Measurements from ENCODE around the gene FAM234A. TPM values are rescaled to one million over a fixed set of nuclear protein-coding genes. Genes with fewer than 3 reads are reported as not detected.

The FAM234A gene
- polyA plus RNA-seq, 3 donors from 2014 or later, result 19.3 to 56.6 (median 24.4) TPM

GRCh38 chr16:284204-285120 is 49.8 kb downstream of the FAM234A start:
- Mint-ChIP-seq H3K4me3 (no peak overlapping the region), H3K4me1 (peaks cover under 1 to 4% of the 10 kb centered on the region in 2 donors), H3K27me3 (ENCODE audit: low read depth in 3 of 3) (peaks cover 0 to 15% (median 13%) of the 10 kb centered on the region in 3 donors), H3K36me3 (peaks cover 0 to 8% (median 4%) of the 10 kb centered on the region in 3 donors), H3K27ac (no peak overlapping the region), H3K9me3 (no peaks in the 10 kb centered on the region)
- no peak for DNase-seq

GRCh38 chr16:285146-286055 is 50.8 kb downstream of the FAM234A start:
- Mint-ChIP-seq H3K27me3 (ENCODE audit: low read depth in 3 of 3) (peaks cover 0 to 15% (median 13%) of the 10 kb centered on the region in 3 donors), H3K27ac (no peak overlapping the region), H3K4me1 (peaks cover 0 to 4% of the 10 kb centered on the region in 2 donors), H3K4me3 (no peak overlapping the region), H3K9me3 (no peaks in the 10 kb centered on the region), H3K36me3 (peaks cover 0 to 8% (median 4%) of the 10 kb centered on the region in 3 donors)
- no peak for DNase-seq

GRCh38 chr16:286491-287297 is 52.1 kb downstream of the FAM234A start:
- H3K27me3 Mint-ChIP-seq (ENCODE audit: low read depth in 3 of 3), result peaks cover 0 to 12% (median 11%) of the 10 kb centered on the region in 3 donors
- H3K4me1 Mint-ChIP-seq, result peaks cover 0 to 4% of the 10 kb centered on the region in 2 donors
- peaks cover 0 to 11% (median 4%) of the 10 kb centered on the region in 3 donors for H3K36me3 Mint-ChIP-seq
- no peak overlapping the region for H3K4me3 Mint-ChIP-seq
- DNase-seq, result no peak
- no peak overlapping the region for H3K27ac Mint-ChIP-seq
- H3K9me3 Mint-ChIP-seq, result no peaks in the 10 kb centered on the region

DNA sequence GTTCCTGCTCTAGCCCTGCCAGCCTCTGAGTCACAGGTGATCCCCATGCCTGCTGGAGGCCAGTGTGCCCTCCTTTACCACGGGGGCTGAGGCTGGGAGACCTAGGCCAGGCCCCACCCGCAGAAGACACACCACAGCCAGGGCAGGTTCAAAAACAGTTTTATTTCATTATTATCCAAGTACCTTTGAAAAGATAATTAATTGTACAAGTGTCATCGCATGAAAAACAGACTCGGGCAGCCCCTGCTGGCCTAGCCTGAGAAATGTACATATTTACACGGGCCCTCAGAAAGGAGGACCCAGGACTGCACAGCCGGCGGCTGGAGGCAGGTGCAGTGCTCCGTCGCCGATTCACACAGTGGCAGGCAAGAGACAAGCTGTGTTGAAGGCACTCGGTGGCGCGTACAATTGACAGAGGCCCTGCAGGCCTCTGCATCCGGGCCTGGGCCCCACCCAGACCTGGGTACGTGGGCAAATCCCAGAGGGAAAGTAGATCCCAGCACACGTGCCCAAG is 52.7 kb downstream of the FAM234A start:
- no peak overlapping the region for H3K27ac Mint-ChIP-seq
- H3K4me3 Mint-ChIP-seq, result no peak overlapping the region
- H3K9me3 Mint-ChIP-seq, result no peaks in the 10 kb centered on the region
- H3K4me1 Mint-ChIP-seq, result peaks cover 0 to 5% of the 10 kb centered on the region in 2 donors
- DNase-seq, result no peak
- H3K36me3 Mint-ChIP-seq, result peaks cover 0 to 13% (median 4%) of the 10 kb centered on the region in 3 donors
- peaks cover 0 to 16% (median 11%) of the 10 kb centered on the region in 3 donors for H3K27me3 Mint-ChIP-seq (ENCODE audit: low read depth in 3 of 3)

- Mint-ChIP-seq H3K4me3 (no peak overlapping the region), H3K4me1 (peaks cover 0 to 5% of the 10 kb centered on the region in 2 donors)
Observed at GRCh38 chr16:287981-288920, 53.6 kb downstream of the FAM234A start.

DNA sequence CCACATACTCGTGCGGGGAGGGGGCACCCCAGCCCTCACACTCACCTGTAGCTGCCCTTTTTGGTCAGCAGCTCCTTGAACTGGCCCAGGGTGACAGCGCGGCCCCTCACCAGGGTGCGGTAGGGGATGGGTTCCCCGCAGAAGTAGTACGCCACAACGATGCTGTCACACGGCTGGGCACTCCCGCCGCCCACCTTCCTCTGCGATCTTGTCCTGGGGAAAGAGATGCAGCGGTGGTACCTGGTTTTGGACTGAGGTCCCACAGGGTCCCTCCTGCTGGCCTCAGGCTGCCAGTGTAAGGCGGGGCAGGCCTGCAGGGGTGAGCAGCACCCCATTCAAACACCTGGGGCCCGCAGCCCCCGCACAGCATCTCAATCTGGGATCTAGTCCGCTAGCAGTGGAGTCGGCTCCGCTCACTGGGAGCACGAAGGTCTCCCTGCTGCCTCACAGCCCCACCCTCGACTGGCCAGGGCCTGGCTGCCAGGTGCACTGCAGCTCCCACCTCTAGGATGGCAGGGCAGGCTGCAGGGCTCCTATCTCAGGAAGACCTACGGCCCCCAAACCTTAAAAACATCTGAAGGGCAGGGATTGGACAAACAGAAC is 54.9 kb downstream of the FAM234A start:
- H3K4me3 Mint-ChIP-seq, result no peak overlapping the region
- no peak for DNase-seq
- peaks cover 0 to 16% (median 4%) of the 10 kb centered on the region in 3 donors for H3K36me3 Mint-ChIP-seq
- H3K9me3 Mint-ChIP-seq, result no peaks in the 10 kb centered on the region
- H3K4me1 Mint-ChIP-seq, result peaks cover 0 to 5% of the 10 kb centered on the region in 2 donors
- H3K27ac Mint-ChIP-seq, result no peak overlapping the region
- H3K27me3 Mint-ChIP-seq (ENCODE audit: low read depth in 3 of 3), result peaks cover 0 to 15% (median 9%) of the 10 kb centered on the region in 3 donors

More at GRCh38 chr16:287981-288920, 53.6 kb downstream of the FAM234A start:
- no peak for DNase-seq
- Mint-ChIP-seq H3K27me3 (ENCODE audit: low read depth in 3 of 3) (peaks cover 0 to 16% (median 9%) of the 10 kb centered on the region in 3 donors), H3K9me3 (no peaks in the 10 kb centered on the region), H3K36me3 (peaks cover 0 to 16% (median 4%) of the 10 kb centered on the region in 3 donors), H3K27ac (peak overlapping the region in 1 of 6 donors; percentile 59)

DNA sequence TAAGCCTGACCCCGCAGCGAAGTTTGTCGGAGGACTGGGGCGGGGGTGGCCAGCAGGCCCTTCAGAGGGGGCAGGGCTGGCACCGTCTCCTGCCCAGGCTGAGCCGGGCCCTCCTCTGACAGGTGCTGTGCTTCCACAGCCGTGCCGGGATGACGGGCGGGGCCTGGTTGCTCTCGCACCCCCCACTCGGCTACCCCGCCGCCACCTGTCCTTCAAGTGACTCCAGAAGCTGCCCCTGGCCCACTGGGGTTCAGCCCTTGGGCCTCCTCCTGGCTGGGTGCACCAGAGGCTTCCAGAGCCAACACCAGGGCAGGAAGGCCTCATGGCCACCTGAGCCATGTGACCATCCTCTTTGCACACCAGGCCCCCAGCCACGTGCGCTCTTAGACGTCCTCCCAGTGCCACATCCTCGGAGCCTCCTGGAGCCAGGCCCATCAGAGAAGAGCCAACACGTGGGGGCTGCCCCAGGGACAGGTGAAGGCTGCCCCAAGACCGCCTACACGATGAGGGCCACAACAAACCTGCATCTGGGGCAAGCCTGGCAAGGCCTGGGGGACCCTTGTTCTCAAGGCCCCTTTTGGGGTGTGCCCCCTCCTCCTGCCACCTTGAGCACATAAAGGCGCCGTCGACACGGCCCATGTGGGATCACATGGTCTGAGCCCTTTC is 55.5 kb downstream of the FAM234A start:
- no peak overlapping the region for H3K4me3 Mint-ChIP-seq
- DNase-seq, result no peak
- no peak overlapping the region for H3K27ac Mint-ChIP-seq
- H3K27me3 Mint-ChIP-seq (ENCODE audit: low read depth in 3 of 3), result peaks cover 0 to 18% (median 9%) of the 10 kb centered on the region in 3 donors
- H3K4me1 Mint-ChIP-seq, result peaks cover 0 to 5% of the 10 kb centered on the region in 2 donors
- H3K9me3 Mint-ChIP-seq, result no peaks in the 10 kb centered on the region
- peaks cover 0 to 16% (median 4%) of the 10 kb centered on the region in 3 donors for H3K36me3 Mint-ChIP-seq

GRCh38 chr16:290681-291405 is 56.2 kb downstream of the FAM234A start:
- peaks cover 0 to 5% of the 10 kb centered on the region in 2 donors for H3K4me1 Mint-ChIP-seq
- H3K36me3 Mint-ChIP-seq, result peaks cover 0 to 16% (median 4%) of the 10 kb centered on the region in 3 donors
- no peaks in the 10 kb centered on the region for H3K9me3 Mint-ChIP-seq
- DNase-seq, result no peak
- peaks cover 0 to 18% (median 9%) of the 10 kb centered on the region in 3 donors for H3K27me3 Mint-ChIP-seq (ENCODE audit: low read depth in 3 of 3)
- H3K4me3 Mint-ChIP-seq, result no peak overlapping the region
- H3K27ac Mint-ChIP-seq, result peak overlapping the region in 1 of 6 donors; percentile 53

- Mint-ChIP-seq H3K4me1 (peaks cover 0 to 2% of the 10 kb centered on the region in 2 donors), H3K36me3 (peaks cover 0 to 13% (median 4%) of the 10 kb centered on the region in 3 donors), H3K9me3 (no peaks in the 10 kb centered on the region), H3K4me3 (no peak overlapping the region), H3K27me3 (ENCODE audit: low read depth in 3 of 3) (peaks cover 0 to 14% (median 7%) of the 10 kb centered on the region in 3 donors), H3K27ac (peak overlapping the region in 1 of 6 donors; percentile 55)
- DNase-seq, result no peak
Observed at GRCh38 chr16:291539-291938, 56.9 kb downstream of the FAM234A start.

DNA sequence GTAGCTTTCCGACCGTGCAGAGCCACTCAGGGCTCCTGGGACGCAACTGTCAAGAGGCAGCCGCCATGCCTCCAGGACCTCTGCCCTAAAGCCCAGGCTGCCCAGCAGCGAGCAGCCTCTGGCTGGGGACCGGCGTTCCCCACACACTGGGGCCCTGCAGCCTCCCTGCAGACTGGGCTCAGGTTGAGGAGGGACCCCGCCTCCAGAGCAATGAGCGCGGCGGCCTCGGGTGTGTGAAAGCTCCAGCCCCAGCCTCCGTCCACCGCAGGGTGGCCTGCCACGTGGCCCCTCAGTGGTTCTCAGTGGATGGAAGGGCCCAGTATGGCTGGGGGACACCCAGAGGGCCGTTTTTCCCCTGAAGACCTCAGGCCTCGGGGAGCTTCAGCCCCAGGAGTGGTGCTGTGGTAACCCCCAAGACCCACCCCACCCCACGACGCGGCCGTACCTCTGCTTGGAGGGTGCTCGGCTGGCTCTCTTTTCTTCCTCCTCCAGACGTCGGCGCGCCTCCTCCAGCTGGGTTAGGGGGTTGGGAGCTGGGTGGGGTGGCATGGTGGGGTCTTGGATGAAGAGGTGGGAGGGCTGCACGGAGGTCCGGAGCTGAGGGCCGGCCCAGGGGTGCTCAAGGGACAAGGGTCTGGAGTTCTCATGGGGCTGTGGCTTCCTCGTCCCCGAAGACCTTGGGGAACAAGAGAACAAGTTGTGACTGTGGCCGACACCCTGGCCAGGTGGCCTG is 58.6 kb downstream of the FAM234A start:
- Mint-ChIP-seq H3K4me3 (no peak overlapping the region), H3K36me3 (peaks cover 0 to 8% (median 0%) of the 10 kb centered on the region in 3 donors), H3K27me3 (ENCODE audit: low read depth in 3 of 3) (peaks cover 0 to 11% (median 3%) of the 10 kb centered on the region in 3 donors), H3K4me1 (peaks cover 0 to 1% of the 10 kb centered on the region in 2 donors), H3K27ac (peak overlapping the region in 1 of 6 donors; percentile 46), H3K9me3 (no peaks in the 10 kb centered on the region)
- no peak for DNase-seq

Measured in immature natural killer cell (primary cell).